ENCODE results near the gene KCNC2.
"Not testable (repeated sequence)": the region's sequence is repeated elsewhere in the genome, so short reads cannot be mapped to it uniquely, and the experiment has no call there.

Gene KCNC2

DNA sequence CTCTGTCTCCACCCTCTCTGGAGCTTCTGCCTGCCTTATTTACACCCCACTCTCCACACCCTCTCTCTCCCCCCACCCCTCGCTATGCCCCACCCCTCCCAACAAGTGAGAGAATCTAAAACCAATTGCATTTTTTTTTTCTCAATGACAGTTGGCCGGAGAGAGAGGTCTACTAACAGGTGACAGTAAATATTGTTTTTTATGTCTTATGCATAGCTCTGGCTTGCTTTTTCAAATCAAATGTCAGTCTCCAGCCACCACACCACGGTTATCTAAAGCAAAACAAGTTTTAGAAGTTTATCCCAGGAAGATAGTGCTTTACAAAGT is at the start of gene KCNC2:
TSS of gene KCNC2 (minus strand) at position 28 of the 327 bp plus-strand sequence.
- DNase-seq, result peak; percentile 56

DNA sequence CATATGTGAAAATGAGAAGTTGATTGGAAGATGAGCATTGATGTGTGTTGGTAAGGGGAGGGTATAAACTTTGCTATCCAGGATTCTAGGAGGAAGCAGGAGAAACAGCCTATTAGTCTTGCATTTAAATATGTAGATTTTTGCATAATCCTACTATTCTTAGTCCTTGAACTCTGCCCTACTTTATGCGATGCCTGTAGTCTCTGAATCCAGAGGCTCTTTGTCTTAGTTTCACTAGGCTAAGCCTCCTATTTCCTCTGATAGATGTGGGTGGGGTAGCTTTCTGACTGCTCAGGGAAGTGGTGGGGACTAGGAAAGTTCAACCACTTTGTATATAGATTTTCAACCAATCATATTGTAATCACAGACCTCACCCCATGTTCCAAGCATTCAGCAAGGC is 49.5 kb upstream of the KCNC2 start:
- no peak for DNase-seq

DNA sequence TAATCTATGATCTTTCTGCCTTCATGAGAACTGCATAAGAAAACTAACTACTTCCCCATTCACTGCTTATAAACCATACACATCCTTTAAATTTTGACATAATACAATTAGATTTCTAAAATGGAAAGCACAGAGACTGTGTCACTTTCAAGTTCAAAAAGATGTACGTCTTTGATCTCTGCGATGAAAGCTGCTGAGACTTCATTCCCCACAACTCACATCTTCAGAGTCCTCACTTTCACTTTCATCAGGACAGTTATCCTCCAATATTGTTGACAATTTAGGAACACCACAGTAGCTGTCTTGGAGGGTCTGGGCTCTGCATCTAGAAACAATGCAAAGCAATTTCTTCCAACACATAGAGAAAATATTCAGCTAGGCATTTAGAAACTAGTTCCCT is 47.9 kb upstream of the KCNC2 start:
- no peak for DNase-seq

GRCh38 chr12:75245108-75245507 is 35.5 kb upstream of the KCNC2 start:
- peak; percentile 43 for DNase-seq

GRCh38 chr12:75239987-75240386 is 30.3 kb upstream of the KCNC2 start:
- no peak for DNase-seq

DNA sequence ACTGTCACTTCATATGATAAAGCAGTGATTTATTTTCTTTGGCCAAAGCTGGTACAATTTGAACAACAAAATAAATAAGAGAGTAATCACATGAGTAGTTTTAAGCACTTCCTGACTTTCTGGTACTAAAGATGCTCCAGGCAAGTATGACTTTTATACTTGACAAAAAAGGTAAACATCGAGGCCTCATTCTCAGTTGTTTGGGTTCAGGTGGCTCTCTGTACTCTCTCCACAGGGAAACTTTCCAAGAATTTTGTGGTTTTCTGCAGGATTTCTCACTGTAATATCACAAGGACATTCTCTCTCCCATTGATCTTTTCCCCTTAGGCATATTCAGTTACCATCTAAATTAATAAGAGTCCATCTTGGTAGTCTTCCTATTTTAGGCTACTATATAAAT is 26.6 kb upstream of the KCNC2 start:
- no peak for DNase-seq

DNA sequence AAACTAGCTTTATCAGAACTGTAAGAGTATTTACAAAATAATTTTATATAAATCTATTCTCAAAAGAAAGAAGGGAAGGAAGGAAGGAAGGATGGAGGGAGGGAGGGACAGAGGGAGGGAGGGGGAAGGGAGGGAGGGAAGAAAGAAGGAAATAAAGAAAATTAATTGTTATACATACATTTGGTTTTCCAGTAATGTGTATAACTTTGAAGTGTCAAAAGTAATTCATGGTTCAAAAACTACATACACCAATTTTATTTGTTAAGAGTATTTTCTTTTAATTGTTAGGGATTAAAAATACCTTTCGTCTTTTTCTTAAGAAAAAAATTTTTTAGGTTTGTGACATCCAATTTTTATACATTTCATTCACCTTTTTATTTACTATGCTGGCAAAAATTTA is 17.5 kb upstream of the KCNC2 start:
- no peak for DNase-seq

DNA sequence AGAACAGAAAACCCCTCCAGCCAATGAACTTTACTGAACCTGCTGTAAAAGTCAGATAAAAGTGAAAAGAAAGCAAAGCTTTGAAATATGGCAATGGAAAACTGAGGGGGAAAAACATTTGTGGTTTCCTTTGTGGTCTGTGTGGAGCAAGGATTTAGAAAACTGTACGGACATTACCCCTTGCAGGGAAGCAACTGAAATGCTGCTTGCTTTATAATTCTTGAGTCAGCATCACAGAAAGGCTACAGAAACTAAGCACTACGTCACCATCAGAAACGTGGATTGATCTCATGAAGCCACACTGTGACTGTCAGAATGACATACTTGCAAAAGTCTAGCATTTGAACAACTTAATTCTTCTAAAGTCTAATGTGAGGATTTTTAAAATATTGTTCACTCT is 2.4 kb upstream of the KCNC2 start:
- DNase-seq, result no peak

DNA sequence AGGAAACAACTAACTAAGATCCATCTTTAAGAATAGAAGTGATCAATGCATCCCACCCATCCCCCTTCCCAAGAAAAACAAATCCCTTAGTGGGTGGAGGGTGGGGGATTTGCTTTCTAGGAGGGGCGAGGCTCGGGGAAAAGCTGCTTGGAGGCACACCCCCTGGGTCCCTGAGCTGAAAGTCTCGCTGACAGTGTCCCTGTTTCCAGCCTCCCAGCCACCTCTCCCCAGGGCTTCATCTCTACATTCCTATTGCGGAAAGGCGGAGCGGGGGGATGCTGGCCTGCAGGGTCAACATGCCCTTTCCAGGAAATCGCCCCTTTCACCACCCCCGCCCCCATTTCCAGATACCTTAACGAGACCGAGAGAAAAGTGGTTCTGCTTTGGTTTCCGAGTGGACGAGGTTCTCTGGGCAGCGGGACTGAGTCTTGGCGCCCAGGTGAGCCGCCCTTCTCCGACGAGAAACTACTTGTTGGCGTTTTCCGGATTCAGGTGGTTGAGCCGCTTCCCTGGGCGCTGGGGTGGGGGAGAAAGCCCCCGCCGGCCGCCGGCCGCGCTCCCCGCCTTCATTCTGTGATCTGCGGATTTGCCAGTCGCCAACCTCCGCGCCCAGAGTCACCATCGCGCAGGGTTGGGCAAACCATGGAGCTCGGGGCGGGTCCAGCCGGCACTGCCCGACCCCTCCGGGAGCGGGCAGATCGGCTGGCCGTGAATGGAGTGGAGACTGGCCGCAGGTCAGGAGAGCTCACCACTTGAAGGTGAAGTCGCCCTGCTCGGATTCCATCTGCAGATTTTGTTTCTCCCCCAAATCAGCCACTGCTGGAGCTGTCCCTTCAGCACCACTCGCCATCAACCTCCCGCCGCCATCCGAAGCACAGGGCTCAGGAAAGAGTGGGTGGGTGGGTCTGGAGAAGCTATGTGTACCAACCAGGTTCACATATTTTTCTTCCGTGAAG is 505 bp downstream of the KCNC2 start:
- DNase-seq, result no peak

DNA sequence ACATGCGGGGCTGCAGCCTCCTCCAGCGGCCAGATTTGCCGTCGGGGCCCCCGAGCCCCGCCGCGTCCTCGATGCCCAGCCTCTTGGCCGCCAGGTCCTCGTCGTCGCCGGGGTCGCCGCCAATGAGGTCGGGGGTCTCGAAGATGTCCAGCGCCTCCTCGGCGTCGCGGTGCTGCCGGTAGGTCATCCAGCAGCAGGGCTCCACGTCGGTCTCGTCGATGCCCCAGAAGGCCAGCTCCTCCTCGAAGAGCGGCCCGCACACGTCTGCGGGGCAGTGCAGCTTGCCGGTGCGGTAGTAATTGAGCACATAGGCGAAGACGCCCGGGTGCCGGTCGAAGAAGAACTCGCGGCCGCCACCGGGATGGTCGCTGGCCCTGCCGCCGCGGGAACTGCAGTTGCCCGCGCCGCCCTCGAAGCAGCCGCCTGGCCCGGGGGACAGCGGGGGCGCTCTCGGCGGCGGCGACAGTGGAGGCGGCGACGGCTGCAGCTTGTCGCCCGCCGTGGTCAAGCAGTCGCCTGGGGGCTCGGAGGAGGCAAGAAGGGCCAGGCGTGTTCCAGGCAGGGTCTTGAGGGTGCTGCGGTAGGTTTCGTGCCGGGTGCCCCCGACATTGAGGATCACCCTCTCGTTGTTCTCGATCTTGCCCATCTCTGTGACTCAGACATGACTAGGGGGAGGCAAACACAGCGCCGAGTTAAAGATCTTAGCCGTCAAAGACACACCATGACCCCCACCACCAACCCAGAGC is 2.1 kb downstream of the KCNC2 start:
- DNase-seq, result no peak

GRCh38 chr12:75205558-75205957 is 4.1 kb downstream of the KCNC2 start:
- DNase-seq, result peak; percentile 58

GRCh38 chr12:75196865-75197264 is 12.8 kb downstream of the KCNC2 start:
- DNase-seq, result no peak

DNA sequence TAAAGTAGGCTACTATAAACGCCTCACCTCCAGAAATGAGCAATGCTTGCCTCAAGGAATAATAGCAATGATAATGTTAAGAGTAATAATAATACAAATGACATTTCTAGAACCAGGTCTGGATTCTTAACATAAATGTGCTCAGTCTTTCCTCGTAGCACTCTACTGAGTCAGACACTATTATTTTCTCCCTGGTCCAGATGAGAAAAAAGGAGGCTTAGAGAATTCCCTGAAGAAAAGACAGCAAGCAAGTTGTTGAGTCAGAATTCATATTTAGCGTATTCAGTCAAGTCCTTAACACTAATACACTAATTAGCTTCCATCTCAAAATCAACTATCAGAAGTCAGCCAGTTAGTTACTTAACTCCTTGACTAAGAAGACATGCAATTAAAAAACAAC is 13.2 kb downstream of the KCNC2 start:
- DNase-seq, result no peak

DNA sequence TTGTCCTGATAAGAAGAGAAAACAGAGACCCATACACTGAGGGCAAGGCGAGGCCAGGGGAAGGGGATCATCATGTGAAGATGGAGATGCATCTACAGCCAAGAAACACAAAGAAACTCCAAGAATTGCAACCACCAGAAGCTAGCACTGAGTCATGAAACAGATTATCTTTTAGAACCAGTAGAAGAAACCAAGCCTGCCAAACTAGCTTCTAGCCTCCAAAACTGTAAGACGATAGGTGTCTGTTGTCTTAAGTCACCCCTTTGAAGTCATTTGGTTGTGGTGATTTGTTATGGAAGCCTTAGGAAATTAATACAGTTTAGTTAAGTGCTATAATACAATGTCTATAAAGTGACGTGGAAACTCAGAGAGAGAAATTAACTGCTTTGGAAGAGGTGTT is 15.4 kb downstream of the KCNC2 start:
- DNase-seq, result no peak

- no peak for DNase-seq
Measured at GRCh38 chr12:75192196-75192595, 17.4 kb downstream of the KCNC2 start.

DNA sequence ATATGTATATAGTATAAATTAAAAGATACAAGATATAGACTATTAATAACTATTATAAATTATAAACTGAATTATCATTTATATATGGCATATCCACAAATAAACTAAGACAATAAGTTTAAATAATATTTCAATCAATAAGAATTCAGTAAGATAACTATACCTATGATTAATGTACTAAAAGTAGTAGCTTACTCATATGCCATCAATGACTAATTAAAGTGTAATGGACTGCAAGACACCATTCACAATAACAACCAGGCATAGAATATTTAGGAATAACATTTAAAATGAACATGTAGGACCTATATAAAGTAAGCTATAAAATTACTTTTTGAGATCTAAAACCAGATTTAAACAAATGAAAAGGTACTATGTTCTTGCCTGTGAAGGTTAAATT is 18.8 kb downstream of the KCNC2 start:
- DNase-seq, result no peak

DNA sequence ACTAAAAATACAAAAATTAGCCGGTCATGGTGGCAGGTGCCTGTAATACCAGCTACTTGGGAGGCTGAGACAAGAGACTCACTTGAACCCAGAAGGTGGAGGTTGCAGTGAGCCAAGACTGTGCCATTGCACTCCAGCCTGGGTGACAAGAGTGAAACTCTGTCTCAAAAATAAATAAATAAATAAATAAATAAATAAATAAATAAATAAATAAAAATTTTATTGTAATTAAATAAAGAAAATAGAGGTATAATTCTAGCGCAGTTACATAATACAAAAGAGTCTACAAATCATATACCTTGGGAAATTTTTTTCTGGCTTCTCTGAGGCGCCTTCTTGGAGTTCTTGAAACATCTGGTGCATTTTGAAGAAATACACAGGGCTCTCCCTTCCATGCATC is 23.8 kb downstream of the KCNC2 start:
- not testable (repeated sequence) for DNase-seq

- no peak for DNase-seq
Measured at GRCh38 chr12:75184516-75184915, 25.1 kb downstream of the KCNC2 start.

- DNase-seq, result no peak
Measured at GRCh38 chr12:75183967-75184366, 25.7 kb downstream of the KCNC2 start.

DNA sequence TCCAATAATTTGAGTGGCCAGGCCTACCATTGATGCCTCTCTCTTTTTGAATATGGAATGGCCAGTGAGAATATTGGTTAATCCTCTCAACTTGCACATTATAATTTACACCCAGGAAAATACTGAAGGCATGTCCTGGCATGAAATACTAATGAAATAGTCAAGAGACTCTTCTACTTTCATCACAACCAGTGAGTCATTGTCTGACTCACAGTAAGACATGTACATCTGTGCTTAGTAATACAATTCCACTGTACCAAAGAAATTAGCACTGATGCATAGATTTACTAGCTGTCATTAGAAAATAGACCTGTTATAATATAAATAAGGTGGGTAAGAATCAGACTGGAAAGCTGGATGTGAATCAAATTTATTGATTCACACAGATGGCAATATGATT is 31.6 kb downstream of the KCNC2 start:
- peak; percentile 95 for DNase-seq

GRCh38 chr12:75172611-75173010 is 37.0 kb downstream of the KCNC2 start:
- DNase-seq, result no peak

- peak; percentile 15 for DNase-seq
Measured at GRCh38 chr12:75170640-75171185, 38.9 kb downstream of the KCNC2 start.

GRCh38 chr12:75162845-75163244 is 46.8 kb downstream of the KCNC2 start:
- DNase-seq, result no peak

DNA sequence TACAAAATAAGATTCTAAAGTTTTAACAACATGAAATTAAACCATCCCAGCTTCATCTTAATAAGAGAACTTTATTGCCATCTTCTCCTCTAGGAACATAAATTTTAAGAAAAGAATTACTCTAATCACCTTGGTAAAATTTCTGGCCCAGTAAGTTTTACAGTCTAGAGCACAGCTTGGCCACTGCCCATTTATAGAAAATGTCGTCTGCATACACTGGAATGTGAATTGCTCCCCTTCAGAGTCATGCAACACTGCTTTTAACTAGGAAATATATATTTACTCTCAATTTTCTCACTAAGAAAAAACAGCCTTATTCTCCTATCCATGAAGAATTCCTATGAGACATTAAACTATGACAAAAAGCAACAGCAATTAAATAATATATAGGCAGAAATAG is 48.2 kb downstream of the KCNC2 start:
- no peak for DNase-seq

All from NCI-H446 treated with DMSO at 0.1 percent for 48 hours (cell line).